Stimulated activated CD4-positive, alpha-beta T cell treated with anti-CD3 and anti-CD28 coated beads, Interleukin-4, amount 100 ng/mL, for 1 hour (primary cell): ENCODE data around the gene TTC33.
"Not testable (repeated sequence)": the region's sequence is repeated elsewhere in the genome, so short reads cannot be mapped to it uniquely, and the experiment has no call there.

Experiments
- DNase-seq: peaks from one replicate; pipeline ENCODE4 v3.0.0-alpha.2; 2020

TTC33 gene

DNA sequence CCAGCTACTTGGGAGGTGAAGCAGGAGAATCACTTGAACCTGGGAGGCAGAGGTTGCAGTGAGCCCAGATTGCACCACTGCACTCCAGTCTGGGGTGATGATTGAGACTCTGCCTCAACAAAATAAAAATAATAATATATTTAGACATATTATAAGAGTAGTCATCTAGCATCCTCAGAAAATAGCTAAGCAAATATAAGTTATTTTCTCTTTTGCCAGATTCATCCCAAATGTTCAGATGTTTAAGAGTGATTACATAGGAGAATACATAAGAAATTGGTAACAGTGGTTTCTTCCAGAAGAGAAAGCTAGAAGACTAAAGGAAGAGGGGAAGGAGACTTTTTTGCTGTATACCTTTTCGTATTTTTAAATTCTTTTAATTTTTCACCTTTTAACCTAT, 22.4 kb upstream of the TTC33 start:
- no peak for DNase-seq

DNA sequence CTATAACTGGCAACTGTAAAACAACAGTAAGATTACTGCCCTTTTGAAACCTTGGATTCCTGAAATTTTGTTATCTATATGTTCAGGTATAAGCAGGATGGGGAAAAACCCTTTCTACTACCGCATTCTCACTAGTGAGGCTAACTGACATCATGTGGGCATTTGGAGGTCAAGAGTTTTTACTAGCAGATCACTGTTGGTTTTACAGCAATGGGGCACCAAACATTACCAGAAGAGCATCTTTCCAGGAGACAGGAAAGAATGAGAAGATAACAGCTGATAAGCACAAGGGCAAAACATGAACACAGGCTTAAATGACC, 20.9 kb upstream of the TTC33 start:
- DNase-seq = no peak

DNA sequence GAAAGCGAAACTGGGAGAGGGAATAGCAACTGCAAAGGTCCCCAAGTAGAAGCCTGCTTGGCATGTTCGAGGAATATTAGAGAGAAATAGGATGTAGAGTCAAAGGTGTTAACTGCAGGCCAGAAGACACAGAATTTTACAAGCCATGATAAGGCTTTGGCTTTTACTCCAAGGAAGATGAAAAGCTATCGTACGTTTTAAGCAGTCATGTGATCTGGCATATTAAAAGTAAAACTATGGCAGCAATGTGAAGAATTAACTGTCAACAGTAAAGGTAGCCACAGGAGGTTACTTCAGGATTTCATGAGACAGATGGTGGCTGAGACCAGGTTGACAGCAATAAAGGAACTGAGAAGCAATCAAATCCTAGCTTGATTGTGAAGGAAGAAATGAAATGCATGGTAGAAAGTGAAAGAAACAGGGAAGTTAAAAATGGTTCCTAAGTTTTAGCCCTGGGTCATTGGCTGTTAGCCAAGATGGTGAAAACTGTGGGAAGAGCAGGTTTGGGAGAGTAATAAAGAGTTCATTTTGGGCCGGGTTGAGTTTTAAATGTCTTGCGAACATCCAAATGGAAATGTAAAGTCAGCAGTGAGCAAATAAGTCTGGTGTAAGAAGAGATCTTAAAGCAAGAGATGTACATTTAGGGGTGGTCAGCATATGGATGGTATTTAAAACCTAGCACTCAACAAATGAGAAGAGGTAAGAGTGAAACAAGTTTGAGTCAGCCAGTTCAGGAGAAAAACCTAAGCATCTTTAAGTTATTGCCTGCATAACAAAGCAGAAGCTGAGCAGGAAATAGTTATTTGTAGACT, 20.3 kb upstream of the TTC33 start:
- no peak for DNase-seq

DNA sequence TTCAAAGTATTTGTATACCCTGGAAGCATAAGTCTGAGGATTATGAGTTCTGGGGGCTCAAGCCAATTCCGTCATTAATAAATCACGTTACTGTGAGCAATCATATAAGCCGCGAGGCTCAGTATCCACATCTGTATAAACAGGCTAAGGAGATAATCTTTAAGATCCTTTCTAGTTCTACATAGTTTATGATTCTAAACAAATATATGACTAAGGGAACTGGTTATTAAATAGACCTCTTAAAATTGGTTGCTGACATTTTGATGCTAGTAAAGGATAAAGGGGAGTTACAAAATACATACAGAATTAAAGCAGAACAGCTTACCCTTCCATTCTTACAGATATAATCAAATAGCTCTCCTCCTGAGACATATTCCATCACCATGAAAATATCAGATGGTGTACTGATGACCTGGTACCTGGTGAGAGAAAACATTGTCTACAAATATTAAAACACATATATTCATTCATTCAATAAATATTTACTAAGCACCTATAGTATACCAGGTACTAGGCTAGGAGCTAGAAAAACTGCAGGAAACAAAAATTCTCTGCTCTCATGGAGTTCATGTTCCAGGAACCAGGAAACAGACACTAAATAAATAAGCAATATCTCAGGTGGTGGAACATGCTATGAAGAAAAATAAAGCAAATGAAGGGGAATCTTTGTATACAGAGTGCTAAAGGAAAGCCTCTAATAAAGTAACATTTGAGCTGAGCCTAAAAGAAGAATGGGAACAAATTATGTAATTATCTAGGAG, 19.5 kb upstream of the TTC33 start:
- DNase-seq = no peak

DNA sequence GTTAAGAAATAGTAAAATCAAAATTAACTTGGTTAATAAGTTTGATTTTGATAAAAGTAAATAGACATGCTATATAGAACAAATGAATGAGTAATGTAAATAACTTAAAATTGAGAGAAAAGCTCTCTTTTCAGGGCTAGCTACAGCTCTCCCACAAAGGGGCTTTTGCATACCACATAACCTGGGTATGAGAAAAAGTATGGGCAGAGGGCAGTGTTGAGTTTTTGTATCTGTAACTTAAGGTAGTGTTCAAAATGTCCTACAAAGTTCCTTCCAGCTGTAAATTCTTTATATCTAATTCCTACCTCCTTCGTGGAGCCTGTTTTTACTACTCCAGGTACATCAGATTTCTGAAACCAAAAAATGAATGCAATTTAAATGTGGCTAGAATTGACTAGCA, 18.9 kb upstream of the TTC33 start:
- no peak for DNase-seq

DNA sequence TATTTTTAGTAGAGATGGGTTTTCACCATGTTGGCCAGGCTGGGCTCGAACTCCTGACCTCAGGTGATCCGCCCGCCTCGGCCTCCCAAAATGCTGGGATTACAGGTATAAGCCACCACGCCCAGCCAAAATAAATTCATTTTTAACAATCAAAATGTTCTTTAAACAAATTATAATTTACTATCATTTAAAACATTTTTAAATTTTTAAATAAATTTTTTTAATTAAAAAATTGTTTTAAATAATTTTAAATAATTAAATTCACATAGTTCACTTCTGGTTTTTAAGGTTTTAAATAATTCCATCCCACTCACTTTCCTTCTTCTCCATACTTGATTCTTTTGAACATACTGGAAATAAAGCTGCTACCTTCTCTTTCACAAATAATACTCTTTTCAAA, 15.0 kb upstream of the TTC33 start:
- no peak for DNase-seq

DNA sequence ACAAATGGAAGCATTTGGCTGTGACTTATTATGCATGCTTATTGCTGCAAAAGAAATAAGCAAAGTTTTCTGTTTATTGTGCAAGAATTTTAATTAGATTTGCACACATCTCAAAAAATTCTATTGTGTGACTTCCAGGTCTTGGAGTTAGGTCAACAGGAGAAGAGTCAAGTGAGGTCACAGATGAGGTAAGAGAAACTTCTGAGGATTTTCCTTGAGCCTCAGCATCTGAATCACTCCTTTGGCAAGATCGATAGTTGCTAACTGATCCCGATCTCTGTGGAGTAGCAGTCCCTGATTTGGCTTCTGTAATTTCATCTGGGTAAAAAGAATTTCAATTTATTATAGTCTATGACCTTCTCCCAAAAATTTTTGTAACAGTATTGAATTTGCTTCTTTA, 6.9 kb upstream of the TTC33 start:
- no peak for DNase-seq

DNA sequence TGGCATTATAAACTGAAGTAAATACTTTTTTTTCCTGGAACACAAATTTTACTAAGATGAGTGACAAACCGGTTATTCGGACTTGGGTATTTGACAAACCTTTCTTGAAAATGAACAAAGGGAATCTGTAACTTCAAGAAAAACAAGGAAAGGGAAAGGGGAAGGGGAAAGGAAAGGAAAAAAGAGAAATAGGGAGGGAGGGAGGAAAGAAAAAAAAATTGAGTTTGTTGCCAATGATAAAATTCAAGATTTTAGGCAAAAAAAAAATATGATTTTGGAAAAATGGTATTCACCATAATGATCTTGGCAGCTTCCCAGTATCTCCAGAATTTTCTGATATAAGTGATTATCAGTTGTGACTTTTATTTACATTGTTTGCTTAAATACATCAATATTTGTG, 1.6 kb upstream of the TTC33 start:
- DNase-seq = no peak

DNA sequence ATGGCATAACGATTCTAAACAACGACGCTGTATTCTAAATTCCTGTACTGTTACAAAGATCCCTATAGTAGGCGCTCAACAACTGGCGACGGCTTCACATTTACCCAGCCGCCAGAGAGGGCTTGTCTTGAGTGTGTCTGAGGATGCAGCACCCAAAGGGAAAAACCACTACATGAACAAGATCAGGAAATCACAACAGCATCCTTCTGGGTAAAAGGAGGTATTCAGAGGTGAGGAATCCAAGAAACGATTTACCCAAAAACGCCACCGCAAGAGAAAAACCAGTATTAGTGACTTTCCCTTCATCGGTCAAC, 711 bp downstream of the TTC33 start:
- peak; percentile 52 for DNase-seq

DNA sequence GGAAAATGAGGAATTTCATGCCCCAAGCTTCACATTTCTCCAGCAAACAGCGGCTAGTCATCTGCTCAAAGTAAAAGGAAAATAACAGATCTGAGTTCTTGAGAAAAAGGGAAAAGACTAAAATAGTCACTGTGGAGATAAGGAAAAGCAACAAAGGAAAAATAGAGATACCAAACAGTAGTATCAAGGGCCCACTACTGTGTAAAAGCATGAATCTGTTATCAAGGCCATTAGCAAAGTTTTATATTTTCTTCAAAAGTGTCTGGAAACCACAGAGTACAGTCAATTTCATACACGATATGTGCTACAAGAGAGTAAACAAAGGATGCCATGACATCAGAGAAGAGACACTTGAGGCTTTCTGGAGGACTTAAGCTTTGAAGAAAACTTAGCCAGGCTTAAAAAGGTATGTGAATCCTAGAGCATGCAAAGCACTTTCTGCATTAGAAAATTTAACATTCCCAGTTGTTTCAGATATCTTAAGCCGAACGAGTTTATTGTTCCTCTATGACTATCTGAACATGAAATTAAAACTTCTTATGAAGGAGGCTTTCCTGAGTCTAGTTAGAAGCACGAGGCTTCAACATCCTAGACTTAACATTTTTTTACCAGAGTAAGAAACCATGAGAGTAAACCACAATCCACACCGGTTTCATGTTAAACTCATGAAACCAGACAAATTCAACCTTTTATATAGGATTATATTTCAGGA, 1.2 kb downstream of the TTC33 start:
- DNase-seq = no peak

DNA sequence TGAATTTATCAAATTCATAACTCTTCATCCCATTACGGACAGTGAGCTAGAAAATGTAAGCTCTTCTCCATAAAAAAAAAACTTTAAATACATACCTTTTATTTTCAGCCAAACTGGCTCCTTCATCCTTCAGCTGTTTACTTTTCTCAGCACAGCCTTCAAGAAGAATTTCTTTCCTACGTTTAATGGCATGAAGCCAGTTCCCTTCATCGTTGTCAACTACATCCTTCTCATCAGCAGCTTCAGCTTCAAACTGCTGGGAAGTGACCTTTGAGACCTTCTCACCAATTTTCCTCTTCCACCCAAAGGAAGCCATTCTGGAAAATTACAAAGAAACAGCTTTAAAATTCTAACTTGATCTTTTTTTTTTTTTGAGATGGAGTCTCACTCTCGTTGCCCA, 9.1 kb downstream of the TTC33 start:
- DNase-seq = no peak

DNA sequence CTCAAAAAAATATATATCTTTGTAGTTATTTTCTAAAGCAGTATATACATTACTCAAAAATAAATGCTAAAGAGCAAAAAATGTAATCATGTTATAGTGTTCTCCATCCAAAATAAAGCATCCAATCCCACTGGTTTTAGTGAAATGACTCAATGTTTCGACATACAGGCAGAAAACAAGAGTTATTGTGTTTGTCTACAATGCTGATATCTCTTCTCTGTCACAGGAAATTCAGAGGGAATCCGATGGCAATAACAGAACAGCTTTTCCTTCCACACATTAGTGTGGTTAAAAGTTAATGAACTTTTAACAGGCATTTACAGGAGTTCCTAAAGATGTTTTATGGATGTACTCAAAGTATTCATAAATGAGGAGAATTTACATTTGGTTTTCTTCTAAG, 12.0 kb downstream of the TTC33 start:
- no peak for DNase-seq

DNA sequence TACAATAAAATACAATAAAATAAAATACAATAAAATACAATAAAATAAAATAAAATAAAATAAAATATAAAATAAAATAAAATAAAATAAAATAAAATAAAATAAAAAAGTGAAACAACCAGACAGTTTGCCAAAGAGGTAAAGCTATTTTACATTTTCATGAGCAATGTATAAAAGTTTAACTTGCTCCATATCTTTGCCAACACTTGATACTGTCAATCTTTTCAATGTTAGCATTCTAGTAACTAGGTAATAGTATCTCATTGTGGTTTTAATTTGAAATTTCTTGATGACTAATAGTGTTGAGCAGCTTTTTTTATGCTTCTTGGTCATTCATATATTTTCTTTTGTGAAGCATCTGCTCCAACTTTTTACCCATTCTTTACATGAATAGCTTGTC, 17.3 kb downstream of the TTC33 start:
- no peak for DNase-seq

DNA sequence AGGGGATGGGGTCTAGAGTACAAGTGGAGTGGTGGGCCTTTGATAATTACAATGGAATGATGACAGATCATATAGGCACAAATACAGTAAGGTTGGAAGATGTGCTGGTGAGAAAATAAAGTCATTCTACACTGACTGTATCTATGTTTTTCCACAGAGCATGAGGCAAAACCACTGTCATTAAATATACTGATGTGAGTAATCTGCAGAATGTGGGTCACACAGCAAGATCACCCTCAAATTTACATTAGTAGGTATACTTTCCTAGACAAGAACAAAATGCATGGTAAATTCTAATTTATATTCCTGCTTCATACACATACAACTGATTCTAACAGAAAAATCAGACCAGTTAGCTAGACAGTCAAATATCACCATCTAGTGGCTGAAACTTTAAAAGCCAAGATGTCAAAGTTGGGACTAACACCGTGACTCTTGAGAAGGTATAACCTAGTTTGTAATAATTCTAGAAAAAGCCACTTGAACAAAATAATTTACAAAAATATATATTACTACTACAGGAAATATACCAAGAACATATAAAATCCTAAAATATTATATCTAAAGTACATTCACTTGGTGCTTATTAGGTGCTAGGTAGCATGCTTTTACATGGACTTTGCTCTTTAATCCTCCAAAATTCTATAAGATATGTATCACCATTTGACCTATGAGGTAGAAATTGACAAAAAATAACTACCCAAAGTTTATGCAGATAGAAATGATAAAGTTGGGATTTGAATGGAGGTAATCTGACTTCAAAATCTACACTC, 19.5 kb downstream of the TTC33 start:
- no peak for DNase-seq

DNA sequence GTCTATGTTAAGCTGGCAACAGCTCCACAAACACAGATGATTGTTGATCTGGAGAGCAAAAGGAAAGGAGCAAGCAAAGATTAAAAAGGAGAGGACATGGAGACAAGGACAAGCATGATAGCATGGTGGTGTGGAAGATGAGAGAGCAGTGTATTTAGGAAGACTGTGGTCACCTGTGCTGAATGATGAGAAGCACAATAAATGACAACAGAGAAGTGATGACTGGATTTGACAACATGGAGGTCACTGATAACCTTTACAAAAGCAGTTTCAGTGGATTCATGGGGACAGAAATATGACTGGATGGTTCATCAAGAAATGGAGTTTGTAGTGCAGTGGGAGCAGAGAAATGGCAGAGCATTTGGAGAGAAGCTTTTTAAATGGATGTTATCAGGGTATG, 20.2 kb downstream of the TTC33 start:
- no peak for DNase-seq

DNA sequence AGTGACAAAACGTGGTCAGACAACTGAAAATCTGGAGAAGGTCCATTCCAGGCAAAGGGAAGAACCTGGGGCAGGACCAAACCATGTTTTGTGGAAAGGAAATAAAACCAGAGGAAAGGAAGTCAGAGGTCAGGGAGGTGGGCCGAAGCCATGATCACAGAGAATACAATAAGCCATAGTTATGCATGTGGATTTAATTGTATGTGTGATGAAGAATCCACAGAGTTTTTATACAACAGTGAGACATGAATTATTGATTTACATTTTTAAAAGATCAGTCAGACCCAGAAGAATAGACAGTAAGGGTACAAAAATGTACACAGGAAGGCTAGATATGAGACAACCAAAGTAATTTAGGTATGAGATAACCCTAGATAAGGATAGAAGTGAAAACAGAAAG, 20.8 kb downstream of the TTC33 start:
- no peak for DNase-seq

DNA sequence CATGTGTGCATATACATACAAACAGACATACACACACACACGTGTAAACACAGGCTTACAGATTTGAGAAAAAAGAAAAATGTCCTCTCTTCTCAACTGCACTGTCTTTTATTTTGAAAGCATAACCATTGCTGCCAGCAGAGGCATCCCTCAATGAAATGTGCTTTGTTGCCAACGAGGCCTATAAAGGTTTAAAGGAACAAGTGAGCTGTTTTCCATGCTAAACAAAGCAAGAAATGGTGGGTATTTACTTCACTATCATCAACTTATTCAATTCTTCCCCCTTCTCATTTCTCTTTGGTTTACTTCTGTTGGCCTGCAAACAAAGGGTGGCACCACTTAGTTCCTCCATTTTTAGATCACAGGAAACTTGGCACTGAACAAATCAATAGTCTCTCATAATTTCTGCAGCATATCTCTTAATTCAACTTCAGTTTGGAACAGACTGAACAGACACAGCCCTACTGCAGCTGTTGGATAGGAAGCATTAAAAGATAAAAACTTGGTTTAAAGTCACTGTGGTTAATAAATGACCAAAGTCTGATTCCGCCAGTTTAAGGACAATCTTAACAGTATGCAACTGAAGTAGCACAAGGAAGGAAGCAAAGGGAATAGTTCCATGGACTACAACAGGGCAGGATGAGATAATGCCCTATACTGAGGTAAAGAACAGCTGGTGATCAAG, 21.7 kb downstream of the TTC33 start:
- DNase-seq = no peak

DNA sequence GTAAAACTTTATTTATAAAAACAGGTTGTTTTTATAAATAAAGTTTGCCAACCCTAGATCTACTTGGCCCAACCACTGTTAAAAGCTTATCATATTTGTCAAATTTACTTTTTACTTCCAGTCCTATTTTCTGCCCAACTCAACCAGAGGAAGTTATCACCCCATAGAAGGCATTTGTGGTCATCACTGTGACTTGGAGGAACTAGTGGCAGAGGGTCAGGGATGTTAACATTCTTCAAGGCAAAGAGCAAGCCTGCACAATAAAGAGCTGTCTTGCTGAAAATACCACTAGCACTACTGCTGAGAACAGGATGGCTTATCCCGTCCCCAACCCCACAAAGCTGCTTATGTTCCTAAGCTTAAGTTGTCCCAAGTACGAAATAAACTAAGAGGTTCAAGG, 22.3 kb downstream of the TTC33 start:
- DNase-seq = no peak

DNA sequence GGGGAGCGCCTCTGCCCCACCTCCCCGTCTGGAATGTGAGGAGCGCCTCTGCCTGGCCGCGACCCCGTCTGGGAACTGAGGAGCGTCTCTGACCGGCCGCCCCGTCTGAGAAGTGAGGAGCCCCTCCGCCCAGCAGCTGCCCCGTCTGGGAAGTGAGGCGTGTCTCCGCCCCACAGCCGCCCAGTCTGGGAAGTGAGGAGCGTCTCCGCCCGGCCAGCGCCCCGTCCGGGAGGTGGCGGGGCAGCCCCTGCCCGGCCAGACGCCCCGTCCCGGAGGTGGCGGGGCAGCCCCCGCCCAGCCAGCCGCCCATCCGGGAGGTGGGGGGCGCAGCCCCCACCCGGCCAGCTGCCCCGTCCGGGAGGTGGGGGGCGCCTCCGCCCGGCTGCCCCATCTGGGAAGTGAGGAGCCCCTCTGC, 33.3 kb downstream of the TTC33 start:
- not testable (repeated sequence) for DNase-seq

DNA sequence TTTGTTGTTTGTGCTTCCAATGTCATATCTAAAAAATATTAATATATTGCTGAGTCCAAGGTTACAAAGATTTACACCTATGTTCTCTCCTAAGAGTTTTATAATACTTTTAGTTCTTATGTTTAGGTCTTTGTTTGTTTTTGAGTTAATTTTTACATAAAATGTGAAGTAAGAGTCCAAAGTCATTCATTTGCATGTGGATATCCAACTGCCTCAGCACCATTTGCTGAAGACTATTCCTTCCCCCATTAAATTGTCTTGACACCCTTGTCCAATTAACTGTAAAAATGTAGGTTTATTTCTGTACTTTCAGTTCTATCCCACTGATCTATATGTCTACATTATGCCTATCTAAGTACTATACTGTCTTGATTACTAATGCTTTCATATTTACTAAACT, 35.7 kb downstream of the TTC33 start:
- DNase-seq = no peak

DNA sequence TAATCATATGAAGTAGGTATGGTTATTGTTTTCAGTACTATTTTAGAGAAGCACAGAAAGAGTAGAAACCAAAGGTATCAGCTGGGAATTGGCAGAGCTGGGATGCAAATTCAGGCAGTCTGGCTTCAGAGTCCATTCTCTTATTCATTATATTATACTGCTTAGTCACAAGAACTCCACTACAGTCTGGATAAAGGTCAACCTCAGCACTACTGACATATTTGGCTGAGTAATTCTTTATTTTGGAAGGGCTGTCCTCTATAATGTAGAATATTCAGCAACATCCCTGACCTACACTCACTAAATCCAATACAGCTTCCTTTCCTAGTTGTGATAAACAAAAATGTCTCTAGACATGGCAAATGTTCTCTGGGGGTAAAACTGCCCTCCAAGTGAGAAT, 38.5 kb downstream of the TTC33 start:
- DNase-seq = no peak

DNA sequence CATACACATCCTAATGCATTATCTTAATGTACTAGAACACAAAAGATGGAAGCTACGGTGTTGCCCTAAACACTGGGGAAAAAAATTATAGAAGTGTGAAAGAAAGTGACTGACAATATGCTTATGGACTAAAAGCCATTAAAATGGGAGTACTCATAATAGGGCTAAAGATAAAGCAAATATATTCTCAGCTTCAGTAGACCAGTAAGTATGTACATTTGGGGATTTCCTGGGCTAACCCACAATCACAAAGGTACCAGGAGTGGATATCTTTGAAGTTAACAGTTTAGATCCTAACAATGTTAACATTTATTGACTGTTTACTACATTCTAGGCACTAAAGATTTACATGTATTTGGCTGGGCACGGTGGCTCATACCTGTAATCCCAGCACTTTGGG, 39.2 kb downstream of the TTC33 start:
- no peak for DNase-seq

DNA sequence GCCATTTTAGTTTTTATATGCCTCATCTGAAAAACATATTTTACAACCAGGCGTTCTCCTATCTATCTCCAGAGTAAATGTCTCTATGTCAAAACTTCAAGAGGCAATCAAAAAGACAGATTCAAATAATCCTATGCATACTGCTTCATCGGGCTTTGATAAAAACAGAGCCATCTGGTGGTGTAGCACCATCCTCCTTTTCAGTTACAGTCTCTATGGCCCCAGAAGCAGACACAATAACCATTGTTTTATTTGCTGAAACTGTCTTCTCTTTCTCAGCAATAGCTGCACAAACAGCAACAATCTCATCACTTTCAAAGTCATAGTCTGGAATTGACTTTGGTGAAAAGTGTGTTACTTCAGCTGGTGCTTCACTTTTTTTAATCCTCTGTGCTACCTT, 39.8 kb downstream of the TTC33 start:
- no peak for DNase-seq
